ENCODE data around the gene FGB.

The FGB gene

DNA sequence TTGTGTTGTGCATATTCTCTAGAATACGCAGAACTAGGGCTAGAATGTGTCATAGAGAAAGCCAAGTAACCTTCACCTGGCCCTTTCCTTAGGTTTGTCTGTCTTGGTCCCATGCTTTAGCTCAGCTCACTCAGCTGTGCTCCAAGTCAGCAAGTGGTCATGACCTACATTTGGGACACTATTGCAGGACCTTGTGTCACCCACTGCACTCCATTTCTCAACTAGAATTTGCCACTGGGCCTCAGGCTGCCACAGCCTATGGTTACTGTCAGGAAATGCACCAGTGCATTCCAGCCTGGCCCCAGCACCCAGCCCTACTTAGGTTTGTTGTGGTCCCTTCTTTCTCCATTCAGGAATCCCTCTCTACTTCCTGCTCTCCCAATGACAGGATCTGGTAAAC is 57.3 kb downstream of the FGB start:
- DNase-seq (ENCODE audit: low spot score): no peak

Small RNAs within 50 kb of the gene (small RNA-seq; reads per million reads assigned to genes)
- 0 reads per million in 2 experiments for gene RNU6-1285P

Measured in SK-N-DZ (cell line).